ENCODE measurements around the gene MYOF.
A peak's percentile ranks its signal among the peaks of the same experiment; 100 is the strongest.
"Not testable (repeated sequence)": the region's sequence is repeated elsewhere in the genome, so short reads cannot be mapped to it uniquely, and the experiment has no call there.

MYOF gene

GRCh38 chr10:93336110-93336509 is 146.0 kb downstream of the MYOF start:
- no peak for DNase-seq

DNA sequence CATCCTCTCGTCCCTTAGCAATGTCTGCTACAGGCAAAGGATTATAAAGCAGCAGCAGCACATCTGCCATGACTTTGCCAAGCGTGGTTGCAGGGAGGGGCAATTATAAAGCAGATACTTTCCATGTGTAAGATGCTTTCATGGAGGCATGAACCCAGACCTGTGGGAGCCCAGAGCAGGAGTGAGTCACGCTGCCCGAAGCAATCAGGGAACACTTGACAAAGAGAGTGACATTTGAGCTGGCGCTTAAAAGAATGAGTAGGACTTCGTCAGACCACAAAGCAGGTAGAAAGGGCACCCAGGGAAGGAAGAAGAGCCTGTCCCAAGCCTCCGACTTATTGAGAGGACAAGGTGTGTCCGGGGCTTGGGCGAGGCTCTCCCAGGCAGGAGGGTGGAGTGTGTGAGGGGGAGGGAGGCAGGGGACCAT is 147.2 kb downstream of the MYOF start:
- no peak for DNase-seq

DNA sequence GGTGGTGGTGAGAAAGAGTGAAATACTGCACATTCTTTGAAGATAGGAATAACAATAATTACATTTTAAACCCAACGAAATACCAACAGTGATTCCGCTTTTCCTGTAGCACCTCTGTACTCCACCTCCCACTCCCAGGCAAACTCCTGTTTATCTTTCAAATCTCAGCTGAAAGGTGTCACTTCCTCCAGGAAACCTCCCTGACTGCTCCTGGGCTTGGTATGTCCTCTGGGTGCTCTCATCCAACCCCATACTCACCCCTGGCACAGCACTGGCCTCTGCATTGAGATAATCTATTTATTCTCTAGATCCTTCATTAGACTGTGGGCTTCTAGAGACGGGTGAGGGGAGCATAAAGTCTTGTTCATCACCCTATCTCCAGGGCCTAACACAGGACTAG is 148.0 kb downstream of the MYOF start:
- DNase-seq = no peak

DNA sequence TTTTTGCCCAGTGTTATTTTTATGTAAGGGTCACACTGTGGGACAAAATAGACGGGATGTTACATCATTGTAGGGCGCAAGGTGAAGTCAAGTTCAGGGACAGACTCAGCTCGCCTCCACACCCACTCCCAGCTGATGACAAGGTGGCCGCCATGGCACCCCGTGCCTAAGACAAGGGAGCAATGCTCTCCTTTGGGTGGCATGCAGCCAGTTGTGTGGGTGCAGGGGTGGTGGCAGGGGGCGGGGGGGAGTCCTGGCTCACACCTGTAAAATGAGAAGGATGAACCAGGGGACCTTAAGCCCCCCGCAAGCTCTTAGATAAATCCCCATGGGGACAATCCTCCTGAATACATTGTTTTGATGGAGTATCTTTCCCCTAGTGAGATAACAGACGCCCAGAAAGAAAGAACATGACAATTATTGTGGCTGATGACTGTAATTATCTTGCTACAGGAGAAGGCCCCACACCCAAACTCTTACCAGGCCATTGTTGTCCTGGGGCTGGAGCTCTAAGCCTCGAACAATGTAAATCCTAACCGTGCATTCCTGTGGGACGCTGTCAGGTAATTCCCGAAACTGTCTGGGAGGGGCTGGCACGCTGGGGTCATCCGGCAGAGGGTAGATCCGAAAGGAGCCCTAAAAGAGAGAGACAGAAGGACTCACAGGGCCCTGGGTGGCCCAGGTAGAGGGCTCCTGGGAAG is 148.7 kb downstream of the MYOF start:
- DNase-seq = no peak

DNA sequence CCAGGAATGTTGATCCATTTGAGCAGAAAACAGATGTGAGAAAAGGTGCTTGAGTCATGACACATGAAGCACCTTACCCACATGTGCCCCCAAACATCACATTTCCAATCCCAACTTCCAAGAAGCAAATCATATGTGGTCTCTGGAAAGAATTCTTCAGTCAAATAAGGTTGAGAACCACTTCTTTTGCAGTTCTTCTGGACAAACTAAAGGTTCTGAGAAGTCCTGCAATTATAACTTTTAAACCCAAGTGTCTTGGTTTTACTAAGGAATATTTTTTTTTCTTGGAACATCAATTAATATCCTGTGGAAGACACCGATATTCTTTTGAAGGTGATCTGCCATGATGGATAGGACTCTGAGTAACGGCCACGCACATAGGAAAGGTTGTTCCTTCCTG is 151.3 kb downstream of the MYOF start:
- DNase-seq = no peak

DNA sequence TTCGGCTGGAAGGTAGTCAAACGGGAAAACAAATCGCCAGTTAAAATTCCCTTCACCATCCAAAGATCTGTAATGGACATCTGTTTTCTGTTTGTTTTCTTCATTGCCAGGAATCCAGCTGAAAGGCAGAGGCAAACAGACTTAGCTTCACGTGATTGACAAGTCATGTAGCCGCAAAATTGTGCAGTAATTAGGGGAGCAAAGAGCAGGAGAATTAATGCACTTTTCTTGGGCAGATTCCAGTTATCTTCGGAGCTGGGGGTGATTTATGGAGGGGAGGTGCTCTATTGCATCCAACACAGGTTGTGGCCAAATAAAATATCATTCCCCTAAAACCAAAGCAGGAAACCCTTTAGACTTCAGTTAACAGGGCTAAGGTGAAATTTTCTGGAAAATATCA is 162.2 kb downstream of the MYOF start:
- peak; percentile 75 for DNase-seq

DNA sequence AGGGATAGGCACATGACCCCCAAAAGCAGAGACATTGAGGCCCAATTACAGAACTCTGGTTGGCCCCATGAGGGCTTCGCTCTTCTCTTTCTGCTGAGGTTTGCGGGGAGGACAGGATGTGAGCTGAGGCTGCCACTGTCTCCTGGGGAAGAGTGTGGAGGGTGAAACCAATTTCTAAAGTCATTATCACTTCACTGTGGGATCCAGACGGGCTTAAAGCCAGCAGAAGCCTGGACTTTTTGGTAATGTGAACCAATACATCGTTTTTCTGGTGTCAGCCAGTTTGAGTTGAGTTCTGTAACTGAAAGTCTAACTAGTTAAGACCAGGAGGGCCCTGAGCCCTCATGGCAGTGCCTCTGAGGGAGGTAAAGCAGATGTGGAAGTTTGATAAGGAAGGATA is 163.0 kb downstream of the MYOF start:
- no peak for DNase-seq

- no peak for DNase-seq
Measured at GRCh38 chr10:93315246-93315645, 166.9 kb downstream of the MYOF start.

- not testable (repeated sequence) for DNase-seq
Measured at GRCh38 chr10:93314656-93315055, 167.5 kb downstream of the MYOF start.

DNA sequence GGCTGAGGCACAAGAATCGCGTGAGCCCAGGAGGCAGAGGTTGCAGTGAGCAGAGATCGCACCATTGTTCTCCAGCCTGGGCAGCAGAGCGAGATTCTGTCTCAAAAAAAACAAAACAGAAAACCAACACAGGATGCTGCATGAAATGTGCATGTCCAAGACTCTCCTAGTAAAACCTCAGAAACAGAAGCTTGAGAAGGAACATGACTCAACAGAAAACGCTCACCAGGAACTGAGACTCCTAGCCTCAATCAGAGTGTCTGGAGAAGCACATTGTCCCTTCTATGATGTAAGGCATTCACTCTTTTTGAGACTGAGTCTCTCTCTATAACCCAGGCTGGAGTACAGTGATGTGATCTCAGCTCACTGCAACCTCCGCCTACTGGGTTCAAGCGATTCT is 168.3 kb downstream of the MYOF start:
- DNase-seq = no peak

- no peak for DNase-seq
Measured at GRCh38 chr10:93309062-93309461, 173.1 kb downstream of the MYOF start.

- no peak for DNase-seq
Measured at GRCh38 chr10:93305122-93305521, 177.0 kb downstream of the MYOF start.

- no peak for DNase-seq
Measured at GRCh38 chr10:93300981-93301380, 181.2 kb downstream of the MYOF start.

DNA sequence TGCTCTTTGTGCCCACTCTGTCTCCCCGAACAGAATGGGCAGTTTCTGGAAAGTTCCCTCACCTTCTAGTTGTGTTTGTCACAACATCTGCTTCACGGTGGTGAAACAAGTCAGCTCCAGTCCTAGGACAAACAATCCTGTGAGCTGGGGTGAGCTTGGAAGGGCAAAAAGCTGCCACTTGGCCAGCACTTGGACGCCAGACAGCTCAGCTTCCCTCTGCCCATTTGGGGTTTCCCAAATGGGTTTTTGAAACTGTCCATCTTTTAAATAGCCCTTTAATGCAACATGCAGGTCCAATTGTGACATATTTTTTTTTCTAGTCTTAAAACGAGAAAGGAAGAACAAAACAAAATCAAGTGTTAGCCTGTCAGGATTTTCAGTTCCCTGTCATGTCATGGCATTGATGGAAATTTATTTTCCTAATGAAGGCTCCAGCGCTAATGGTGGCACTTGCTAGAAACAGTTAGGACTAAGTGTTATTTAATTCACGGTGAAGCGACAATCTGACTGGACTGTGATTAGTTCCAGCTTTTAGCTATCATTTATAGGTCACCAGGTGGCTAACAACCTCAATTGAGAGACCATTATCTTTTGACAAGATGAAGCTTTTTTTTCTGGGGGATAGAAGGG is 181.7 kb downstream of the MYOF start:
- DNase-seq = no peak

DNA sequence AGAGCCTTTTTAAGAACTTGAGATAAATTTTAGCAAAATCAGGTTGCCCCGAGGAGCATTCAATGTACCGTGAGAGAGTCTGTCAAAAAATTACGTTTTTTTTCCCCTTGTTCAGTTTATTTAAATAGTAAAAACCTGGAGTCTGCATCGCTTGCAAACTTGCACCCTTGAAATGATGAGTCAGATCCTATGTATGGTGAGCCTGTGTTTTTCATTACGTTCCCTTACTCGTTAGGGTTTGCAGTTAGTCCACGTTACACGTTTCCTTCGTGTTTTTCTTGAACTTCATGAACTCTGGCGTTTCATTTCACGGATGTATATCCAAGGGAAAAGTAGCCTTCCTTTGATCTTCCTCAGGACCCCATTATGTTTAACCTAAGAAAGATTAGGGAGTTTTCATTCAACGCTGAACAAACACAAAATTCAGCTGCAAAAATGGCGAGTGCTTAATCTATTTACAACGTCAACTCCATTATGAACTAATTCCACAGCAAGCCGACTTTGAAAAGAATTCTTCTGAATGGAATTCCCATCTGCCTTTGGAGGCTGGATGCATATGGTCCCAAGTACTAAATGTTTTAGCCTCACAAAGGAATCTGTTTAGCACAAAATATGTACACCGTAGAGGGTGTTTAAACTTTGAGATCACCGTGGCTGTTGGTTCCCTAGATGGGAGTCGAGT is 182.4 kb downstream of the MYOF start:
- no peak for DNase-seq

GRCh38 chr10:93299195-93299594 is 182.9 kb downstream of the MYOF start:
- DNase-seq = no peak

GRCh38 chr10:93296151-93296550 is 186.0 kb downstream of the MYOF start:
- no peak for DNase-seq

- DNase-seq = no peak
Measured at GRCh38 chr10:93293999-93294398, 188.1 kb downstream of the MYOF start.

- DNase-seq = no peak
Measured at GRCh38 chr10:93290661-93291354, 191.3 kb downstream of the MYOF start.

DNA sequence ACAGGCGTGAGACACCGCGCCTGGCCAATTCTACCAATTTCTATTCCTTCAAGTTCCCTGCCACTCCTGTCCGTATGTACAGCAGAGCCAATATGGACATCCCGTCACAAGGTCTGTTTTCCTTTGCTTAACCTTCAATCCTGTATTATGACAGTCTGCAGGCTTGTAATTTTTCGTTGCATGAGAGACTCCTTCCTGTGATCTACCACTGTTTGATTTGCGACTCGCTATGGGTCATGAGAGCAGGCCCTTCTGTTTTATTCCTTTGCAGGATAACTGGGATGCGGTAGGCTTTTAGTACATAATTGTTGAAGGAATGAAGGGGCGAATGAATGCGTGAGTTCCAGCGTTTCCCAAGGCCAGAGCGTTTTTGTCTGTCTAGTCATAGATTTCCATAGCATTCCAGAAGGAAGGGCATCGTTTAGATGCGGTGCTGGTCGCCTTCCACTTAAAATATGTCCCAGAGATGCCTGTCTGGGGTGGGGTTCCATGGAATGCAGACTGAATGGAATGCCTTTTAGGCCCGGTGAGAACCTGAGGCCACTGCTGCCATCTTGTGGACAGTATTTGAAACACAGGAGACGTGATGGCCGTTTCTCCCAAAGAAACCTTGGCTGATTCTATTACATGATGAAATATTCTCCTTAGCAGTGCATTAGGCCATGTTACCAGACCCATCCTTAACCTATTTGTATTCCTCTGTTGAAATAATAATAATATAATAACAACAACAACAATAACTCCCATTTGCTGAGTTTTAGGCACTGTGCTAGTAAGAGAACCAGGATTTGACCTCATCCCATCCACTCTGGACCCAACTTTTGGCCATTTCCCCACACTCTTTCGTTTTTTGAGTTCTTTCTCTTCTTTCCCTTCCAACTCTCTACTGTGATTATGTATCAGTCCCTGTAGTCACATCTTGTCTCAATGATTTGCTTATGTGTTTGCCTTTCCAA is 193.2 kb downstream of the MYOF start:
- peak; percentile 29 for DNase-seq

- no peak for DNase-seq
Measured at GRCh38 chr10:93287775-93288174, 194.4 kb downstream of the MYOF start.

DNA sequence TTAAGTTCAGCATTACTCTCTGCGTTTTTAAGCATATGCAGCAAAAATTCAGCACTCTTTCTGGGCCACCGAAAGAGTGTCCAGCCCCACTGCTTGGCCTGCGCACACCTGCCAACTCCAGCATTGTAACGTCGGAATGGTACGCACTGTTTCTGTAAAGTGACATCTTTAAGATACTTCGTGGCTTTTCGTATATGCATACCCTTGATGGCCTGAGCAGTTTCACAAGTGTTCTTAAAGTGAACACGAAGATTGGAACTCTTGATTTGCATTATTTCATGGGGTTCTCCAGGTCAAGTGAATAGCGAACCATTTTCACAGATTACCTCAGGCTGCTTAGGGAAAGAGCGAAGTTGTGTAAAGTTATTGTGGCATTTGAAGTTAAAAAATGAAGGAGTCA is 197.9 kb downstream of the MYOF start:
- not testable (repeated sequence) for DNase-seq

- no peak for DNase-seq
Measured at GRCh38 chr10:93281367-93281720, 200.8 kb downstream of the MYOF start.
